Tibial nerve (tissue), 4 donors: ENCODE measurements around the gene EVI2B. TPM values are rescaled to one million over a fixed set of nuclear protein-coding genes. Genes with fewer than 3 reads are reported as not detected.

Experiments used
- DNase-seq, 2 donors: peaks; one replicate each; pipeline ENCODE4 v3.0.0-alpha.2; 2019; ENCODE audit warnings: low spot score in 2 of 2
- H3K27ac ChIP-seq, 4 donors: fragments of 200-600 bp; sonication (generic) in 3 of 4; one replicate each; pipeline ENCODE4 v1.5.1; 2017 to 2019; ENCODE audit warnings: mild to moderate bottlenecking in 1 of 4
- H3K27me3 ChIP-seq, 2 donors: fragments of 200-600 bp; sonication (generic) in 1 of 2; one replicate each; pipeline versions ENCODE4 v1.5.1 to v1.6.0; 2017 to 2019
- H3K36me3 ChIP-seq, 3 donors: fragments of 200-600 bp; sonication (generic); one replicate each; pipeline ENCODE4 v1.5.1; 2018 to 2019
- H3K4me1 ChIP-seq, 4 donors: fragments of 200-600 bp; sonication (generic) in 3 of 4; one replicate each; pipeline ENCODE4 v1.5.1; 2017 to 2019
- H3K4me3 ChIP-seq, 4 donors: fragments of 200-600 bp; sonication (generic) in 3 of 4; one replicate each; pipeline ENCODE4 v1.5.1; 2017 to 2019; ENCODE audit warnings: mild to moderate bottlenecking in 1 of 4, moderate library complexity in 1 of 4
- H3K9me3 ChIP-seq, 4 donors: fragments of 200-600 bp; sonication (generic) in 3 of 4; one replicate each; pipeline ENCODE4 v1.5.1; 2017 to 2019
- EP300 ChIP-seq, 2 donors: sonication (generic); formaldehyde crosslinking; IDR thresholded peaks; one replicate each; pipeline ENCODE4 v1.6.1; 2017; ENCODE audit warnings: antibody characterized with exemption in 2 of 2, mild to moderate bottlenecking in 1 of 2
- POLR2A ChIP-seq, 2 donors: fragments of 450-650 bp; IDR thresholded peaks; one replicate each; pipeline ENCODE4 v1.6.1; 2017; ENCODE audit warnings: antibody characterized with exemption in 2 of 2, mild to moderate bottlenecking in 2 of 2, moderate library complexity in 2 of 2
- WGBS, 2 donors: methylation state at CpG; one replicate each; pipeline ENCODE4 v1.1.5; 2018; 5-methylcytosine and 5-hydroxymethylcytosine counted together
- total RNA-seq, 4 donors: library from RNA; depleted of rRNA; stranded (reverse); fragments of >200 nt; gene quantifications; one replicate each; pipeline ENCODE4 v1.1.0, GENCODE V29; 2016
- TF ChIP-seq, protein P1 (sequence below), 5 experiments: fragments of 200-600 bp in 3 of 5; fragments of 450-650 bp in 2 of 5; sonication (generic) in 3 of 5; IDR thresholded peaks; one replicate each; pipeline ENCODE4 v1.5.1; 2016 to 2019; ENCODE audit warnings: antibody characterized with exemption in 5 of 5, mild to moderate bottlenecking in 3 of 5, moderate library complexity in 2 of 5

Gene EVI2B
- total RNA-seq, 4 donors from 2014 or later = 5.7 to 9.9 (median 9.3) TPM

- 92 to 98% methylated on average over 1 of the region's 1 CpG for WGBS, 2 donors
- H3K27me3 ChIP-seq = no peaks in the 10 kb centered on the region
- peak overlapping the region in 2 of 4 donors; percentile 38 to 58 for H3K27ac ChIP-seq
- no peaks in the 10 kb centered on the region for H3K9me3 ChIP-seq
- H3K4me3 ChIP-seq = no peak overlapping the region
- H3K36me3 ChIP-seq = peaks cover 0 to 39% (median 0%) of the 10 kb centered on the region in 3 donors
- TF ChIP-seq POLR2A (IDR thresholded peaks at IDR 0.05) (no peak), EP300 (IDR thresholded peaks at IDR 0.05) (no peak)
- TF ChIP-seq, protein P1, sequence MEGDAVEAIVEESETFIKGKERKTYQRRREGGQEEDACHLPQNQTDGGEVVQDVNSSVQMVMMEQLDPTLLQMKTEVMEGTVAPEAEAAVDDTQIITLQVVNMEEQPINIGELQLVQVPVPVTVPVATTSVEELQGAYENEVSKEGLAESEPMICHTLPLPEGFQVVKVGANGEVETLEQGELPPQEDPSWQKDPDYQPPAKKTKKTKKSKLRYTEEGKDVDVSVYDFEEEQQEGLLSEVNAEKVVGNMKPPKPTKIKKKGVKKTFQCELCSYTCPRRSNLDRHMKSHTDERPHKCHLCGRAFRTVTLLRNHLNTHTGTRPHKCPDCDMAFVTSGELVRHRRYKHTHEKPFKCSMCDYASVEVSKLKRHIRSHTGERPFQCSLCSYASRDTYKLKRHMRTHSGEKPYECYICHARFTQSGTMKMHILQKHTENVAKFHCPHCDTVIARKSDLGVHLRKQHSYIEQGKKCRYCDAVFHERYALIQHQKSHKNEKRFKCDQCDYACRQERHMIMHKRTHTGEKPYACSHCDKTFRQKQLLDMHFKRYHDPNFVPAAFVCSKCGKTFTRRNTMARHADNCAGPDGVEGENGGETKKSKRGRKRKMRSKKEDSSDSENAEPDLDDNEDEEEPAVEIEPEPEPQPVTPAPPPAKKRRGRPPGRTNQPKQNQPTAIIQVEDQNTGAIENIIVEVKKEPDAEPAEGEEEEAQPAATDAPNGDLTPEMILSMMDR (IDR thresholded peaks at IDR 0.05) = no peak
- no peak for DNase-seq
- peaks cover 0 to 19% (median 0%) of the 10 kb centered on the region in 4 donors for H3K4me1 ChIP-seq
Observed at GRCh38 chr17:31275116-31275515, 38.7 kb downstream of the EVI2B start.

- H3K27ac ChIP-seq = peak overlapping the region in 1 of 4 donors; percentile 38
- H3K27me3 ChIP-seq = no peaks in the 10 kb centered on the region
- TF ChIP-seq, protein P1 (IDR thresholded peaks at IDR 0.05) = no peak
- TF ChIP-seq EP300 (IDR thresholded peaks at IDR 0.05) (peak in 1 of 2 donors; percentile 83), POLR2A (IDR thresholded peaks at IDR 0.05) (no peak)
- peak in 1 of 2 donors; percentile 24 for DNase-seq
- peaks cover 0 to 28% (median 0%) of the 10 kb centered on the region in 4 donors for H3K4me1 ChIP-seq
- no peaks in the 10 kb centered on the region for H3K9me3 ChIP-seq
- 78 to 80% methylated on average over 2 of the region's 2 CpGs for WGBS, 2 donors
- no peak overlapping the region for H3K4me3 ChIP-seq
- peaks cover 0 to 44% (median 0%) of the 10 kb centered on the region in 3 donors for H3K36me3 ChIP-seq
Observed at GRCh38 chr17:31274252-31274651, 39.6 kb downstream of the EVI2B start.

DNA sequence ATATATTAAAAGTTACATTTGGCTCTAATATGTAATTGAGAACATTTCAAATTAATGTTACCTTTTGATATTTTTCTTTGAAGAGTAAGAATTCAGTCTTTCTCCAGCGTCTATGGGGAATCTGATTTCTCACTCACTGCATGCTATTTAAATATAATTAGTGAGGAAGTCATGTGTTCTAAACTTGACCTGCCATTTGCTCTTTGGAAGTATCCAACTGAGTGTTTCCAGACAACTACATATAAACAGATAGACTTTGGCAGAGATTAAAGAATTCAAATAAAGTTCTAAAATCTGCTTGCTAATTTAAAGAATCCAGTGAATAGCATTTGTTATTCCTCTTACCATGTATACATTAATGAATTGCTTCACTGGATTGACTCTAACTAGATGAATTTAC, 40.3 kb downstream of the EVI2B start:
- peaks cover 0 to 48% (median 0%) of the 10 kb centered on the region in 3 donors for H3K36me3 ChIP-seq
- TF ChIP-seq EP300 (IDR thresholded peaks at IDR 0.05) (no peak), POLR2A (IDR thresholded peaks at IDR 0.05) (no peak)
- TF ChIP-seq, protein P1 (IDR thresholded peaks at IDR 0.05) = no peak
- WGBS, 2 donors = 71 to 81% methylated on average over 1 of the region's 1 CpG
- H3K4me1 ChIP-seq = peaks cover 0 to 34% (median 0%) of the 10 kb centered on the region in 4 donors
- H3K9me3 ChIP-seq = no peaks in the 10 kb centered on the region
- H3K27ac ChIP-seq = peak overlapping the region in 1 of 4 donors; percentile 38
- DNase-seq = no peak
- H3K27me3 ChIP-seq = no peaks in the 10 kb centered on the region
- no peak overlapping the region for H3K4me3 ChIP-seq

DNA sequence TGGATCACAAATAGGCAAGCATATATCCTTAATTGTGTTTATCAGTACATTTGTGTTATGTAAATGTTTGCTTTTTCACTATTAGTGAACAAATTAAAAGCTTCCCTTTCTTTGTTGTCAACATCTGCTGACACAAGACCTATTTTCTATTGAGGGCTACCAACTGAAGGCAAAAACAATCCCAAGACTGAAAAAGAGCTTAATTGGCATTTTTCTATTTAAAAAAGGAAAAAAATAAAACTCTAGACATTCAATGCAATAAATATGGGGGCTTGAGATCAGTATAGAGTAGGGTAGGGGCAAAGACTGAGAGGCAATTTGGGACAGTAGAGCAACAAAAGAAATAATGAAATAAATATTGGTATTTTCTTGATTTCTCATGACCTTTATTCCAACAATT, 41.1 kb downstream of the EVI2B start:
- Histone ChIP-seq H3K4me3 (no peak overlapping the region), H3K27ac (peak overlapping the region in 1 of 4 donors; percentile 23), H3K36me3 (peaks cover 0 to 54% (median 0%) of the 10 kb centered on the region in 3 donors), H3K4me1 (peaks cover 0 to 34% (median 0%) of the 10 kb centered on the region in 4 donors), H3K9me3 (no peaks in the 10 kb centered on the region), H3K27me3 (no peaks in the 10 kb centered on the region)
- TF ChIP-seq POLR2A (IDR thresholded peaks at IDR 0.05) (no peak), EP300 (IDR thresholded peaks at IDR 0.05) (no peak)
- TF ChIP-seq, protein P1 (IDR thresholded peaks at IDR 0.05) = no peak
- no peak for DNase-seq

DNA sequence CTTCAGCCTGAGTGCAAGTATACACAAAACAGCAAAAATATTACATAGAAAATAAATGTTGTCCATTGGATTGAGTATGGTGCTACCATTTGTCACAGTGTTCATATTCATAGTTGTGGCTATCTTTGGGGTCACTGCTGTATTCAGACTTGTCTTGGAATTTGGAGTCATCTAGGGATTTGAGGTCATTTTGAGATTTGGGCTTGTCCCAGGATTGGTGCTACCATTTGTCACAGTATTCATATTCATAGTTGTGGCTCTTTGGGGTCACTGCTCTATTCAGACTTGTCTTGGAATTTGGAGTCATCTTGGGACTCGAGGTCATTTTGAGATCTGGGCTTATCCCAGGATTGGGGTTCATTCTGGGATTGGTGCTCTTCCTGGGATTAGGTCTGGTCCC, 41.6 kb downstream of the EVI2B start:
- Histone ChIP-seq H3K4me3 (no peak overlapping the region), H3K9me3 (no peaks in the 10 kb centered on the region), H3K36me3 (peaks cover 0 to 49% (median 0%) of the 10 kb centered on the region in 3 donors), H3K27me3 (no peaks in the 10 kb centered on the region), H3K4me1 (peaks cover 0 to 34% (median 0%) of the 10 kb centered on the region in 4 donors), H3K27ac (no peak overlapping the region)
- TF ChIP-seq POLR2A (IDR thresholded peaks at IDR 0.05) (no peak), EP300 (IDR thresholded peaks at IDR 0.05) (no peak)
- TF ChIP-seq, protein P1 (IDR thresholded peaks at IDR 0.05) = no peak
- WGBS, 2 donors = 88 to 94% methylated on average over 1 of the region's 1 CpG
- DNase-seq = no peak
